Osteoblast (primary cell): Measurements from ENCODE around the gene HOXA1. TPM values are rescaled to one million over a fixed set of nuclear protein-coding genes. Genes with fewer than 3 reads are reported as not detected.
"Not testable (repeated sequence)": the region's sequence is repeated elsewhere in the genome, so short reads cannot be mapped to it uniquely, and the experiment has no call there.

Experiments used
- DNase-seq: peaks from one replicate; pipeline ENCODE4 v3.0.0; 2011; ENCODE audit warnings: low spot score, mixed read lengths; ENCODE audit not compliant: insufficient read length; ENCODE audit errors: missing footprints
- H2AFZ ChIP-seq: 2 replicates; pipeline ENCODE4 v1.6.0; 2011; ENCODE audit warnings: mild to moderate bottlenecking, low read length
- H3K27ac ChIP-seq: 2 replicates; pipeline ENCODE4 v1.5.1; 2011; ENCODE audit warnings: mild to moderate bottlenecking, low read depth, low read length, moderate library complexity
- H3K27me3 ChIP-seq: 2 replicates; pipeline ENCODE4 v1.6.0; 2012; ENCODE audit warnings: mild to moderate bottlenecking, control low read depth, inconsistent platforms, low read length, moderate library complexity; ENCODE audit not compliant: insufficient read depth
- H3K36me3 ChIP-seq: 2 replicates; pipeline ENCODE4 v1.5.1; 2011; ENCODE audit warnings: mild to moderate bottlenecking, low read length, control low read depth, moderate library complexity; ENCODE audit not compliant: insufficient read depth
- H3K4me1 ChIP-seq: 2 replicates; pipeline ENCODE4 v1.5.1; 2011; ENCODE audit warnings: mild to moderate bottlenecking, low read length, control low read depth, moderate library complexity; ENCODE audit not compliant: insufficient read depth
- H3K4me2 ChIP-seq: 2 replicates; pipeline ENCODE4 v1.6.0; 2011; ENCODE audit warnings: mild to moderate bottlenecking, low read length; ENCODE audit not compliant: insufficient read depth
- H3K4me3 ChIP-seq: fragments of 200-600 bp; sonication (generic); 3 replicates; pipeline ENCODE4 v1.5.1; 2012; ENCODE audit warnings: mild to moderate bottlenecking, low read length, inconsistent platforms; ENCODE audit not compliant: insufficient read depth
- H3K79me2 ChIP-seq: 2 replicates; pipeline ENCODE4 v1.6.0; 2012; ENCODE audit warnings: mild to moderate bottlenecking, low read length, control low read depth, inconsistent platforms; ENCODE audit not compliant: insufficient read depth
- H3K9me3 ChIP-seq: 2 replicates; pipeline ENCODE4 v1.5.1; 2011; ENCODE audit warnings: low read depth, low read length, control low read depth
- H4K20me1 ChIP-seq: 2 replicates; pipeline ENCODE4 v1.6.0; 2012; ENCODE audit warnings: mild to moderate bottlenecking, low read length, control low read depth; ENCODE audit not compliant: insufficient read depth
- CTCF ChIP-seq: IDR thresholded peaks from 2 replicates; pipeline ENCODE4 v1.5.1; 2011; ENCODE audit warnings: mild to moderate bottlenecking, low read depth, low read length, moderate library complexity; ENCODE audit errors: extremely low read depth
- small RNA-seq: library from RNA; depleted of rRNA; stranded (forward); fragments of <200 nt; gene quantifications from one replicate; pipeline ENCODE3, GENCODE V24; 2012
- total RNA-seq: library from RNA; depleted of rRNA; stranded (reverse); fragments of >200 nt; gene quantifications from 2 replicates; pipeline ENCODE4 v1.2.3, GENCODE V29; 2012

HOXA1 gene
- total RNA-seq, 1 donor = 0.72 TPM

- Histone ChIP-seq H3K4me2 (peak overlapping the region; percentile 64), H3K9me3 (no peaks in the 10 kb centered on the region), H3K27ac (peak overlapping the region; percentile 76), H2AFZ (no peak overlapping the region), H3K36me3 (no peaks in the 10 kb centered on the region), H4K20me1 (no peaks in the 10 kb centered on the region), H3K4me3 (no peak overlapping the region), H3K27me3 (no peaks in the 10 kb centered on the region), H3K79me2 (no peaks in the 10 kb centered on the region), H3K4me1 (peaks cover 13% of the 10 kb centered on the region)
- DNase-seq = peak; percentile 93
- TF ChIP-seq CTCF = no peak
These were observed 48.8 kb downstream of the HOXA1 start for GRCh38 chr7:27046854-27047549.

DNA sequence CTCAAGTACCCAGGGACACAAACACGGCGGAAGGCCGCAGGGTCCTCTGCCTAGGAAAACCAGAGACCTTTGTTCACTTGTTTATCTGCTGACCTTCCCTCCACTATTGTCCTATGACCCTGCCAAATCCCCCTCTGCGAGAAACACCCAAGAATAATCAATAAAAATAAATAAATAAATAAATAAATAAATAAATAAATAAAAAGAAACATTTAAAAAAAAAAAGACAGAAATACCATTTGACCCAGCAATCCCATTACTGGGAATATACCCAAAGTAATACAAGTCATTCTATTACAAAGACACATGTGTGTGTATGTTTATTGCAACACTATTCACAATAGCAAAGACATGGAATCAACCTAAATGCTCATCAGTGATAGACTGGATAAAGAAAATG is 49.8 kb downstream of the HOXA1 start:
- peaks cover 13% of the 10 kb centered on the region for H3K4me1 ChIP-seq
- DNase-seq = not testable (repeated sequence)

DNA sequence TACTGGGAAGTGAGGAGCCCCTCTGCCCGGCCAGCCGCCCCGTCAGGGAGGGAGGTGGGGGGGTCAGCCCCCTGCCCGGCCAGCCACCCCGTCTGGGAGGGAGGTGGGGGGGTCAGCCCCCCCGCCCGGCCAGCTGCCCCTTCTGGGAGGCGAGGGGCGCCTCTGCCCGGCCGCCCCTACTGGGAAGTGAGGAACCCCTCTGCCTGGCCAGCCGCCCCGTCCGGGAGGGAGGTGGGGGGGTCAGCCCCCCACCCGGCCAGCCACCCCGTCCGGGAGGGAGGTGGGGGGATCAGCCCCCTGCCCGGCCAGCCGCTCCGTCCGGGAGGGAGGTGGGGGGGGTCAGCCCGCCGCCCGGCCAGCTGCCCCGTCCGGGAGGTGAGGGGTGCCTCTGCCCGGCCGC is 50.7 kb downstream of the HOXA1 start:
- H3K27ac ChIP-seq, DNase-seq, H2AFZ ChIP-seq, H3K9me3 ChIP-seq, H4K20me1 ChIP-seq, H3K4me3 ChIP-seq, H3K36me3 ChIP-seq, H3K4me2 ChIP-seq, H3K27me3 ChIP-seq, H3K79me2 ChIP-seq: not testable (repeated sequence)
- peaks cover 13% of the 10 kb centered on the region for H3K4me1 ChIP-seq

More for the DNA sequence above, 49.8 kb downstream of the HOXA1 start:
- not testable (repeated sequence) for H4K20me1 ChIP-seq, H3K4me3 ChIP-seq, H3K36me3 ChIP-seq, H3K9me3 ChIP-seq, H2AFZ ChIP-seq, H3K4me2 ChIP-seq, H3K27me3 ChIP-seq, H3K27ac ChIP-seq, H3K79me2 ChIP-seq

Small RNA genes within 50 kb of the gene (small RNA-seq; reads per million reads assigned to genes)
- gene RF01977 = not detected

Other genes starting within 250 kb of the HOXA1 start
- gene SKAP2, start 231.4 kb downstream of the HOXA1 start, total RNA-seq = 19.5 and 21.8 TPM in 2 replicates
- 0.36 and 0.59 TPM in 2 replicates for gene HOXA2, start 6.7 kb upstream of the HOXA1 start, total RNA-seq
- gene HOXA4, start 34.8 kb upstream of the HOXA1 start, total RNA-seq = 0.72 and 1.2 TPM in 2 replicates
- 3.2 and 5.8 TPM in 2 replicates for gene HOXA5, start 47.7 kb upstream of the HOXA1 start, total RNA-seq
- 5.0 and 7.6 TPM in 2 replicates for gene HOXA6, start 51.8 kb upstream of the HOXA1 start, total RNA-seq
- 3.5 and 4.0 TPM in 2 replicates for gene HOXA3, start 56.6 kb upstream of the HOXA1 start, total RNA-seq
- 3.6 and 4.4 TPM in 2 replicates for gene HOXA7, start 60.7 kb upstream of the HOXA1 start, total RNA-seq
- gene HOXA9, start 69.5 kb upstream of the HOXA1 start, total RNA-seq = 15.3 and 19.5 TPM in 2 replicates
- 32.1 and 43.1 TPM in 2 replicates for gene HOXA10, start 78.3 kb upstream of the HOXA1 start, total RNA-seq
- 14.4 and 15.2 TPM in 2 replicates for gene HOXA11, start 89.2 kb upstream of the HOXA1 start, total RNA-seq
- 6.2 and 8.0 TPM in 2 replicates for gene HOXA13, start 104.1 kb upstream of the HOXA1 start, total RNA-seq
- gene EVX1, start 146.8 kb upstream of the HOXA1 start, total RNA-seq = not detected in 2 replicates